Endothelial cell of umbilical vein (primary cell): Measurements from ENCODE around the gene C12orf57. TPM values are rescaled to one million over a fixed set of nuclear protein-coding genes. Genes with fewer than 3 reads are reported as not detected.

Experiments
- BruUV-seq: library from RNA; stranded (reverse); fragments of 400-500 nt; replicated peaks from 2 replicates; lab custom pipeline; 2021; lab: Mats Ljungman, UMichigan
- CTCF ChIA-PET: fragments of 300-600, 350-600 bp; sonication (Branson Sonifier 250); formaldehyde crosslinking; loops from one replicate; lab custom pipeline; 2021; ENCODE audit warnings: antibody characterized with exemption, inconsistent platforms; lab: Charles Lee
- POLR2A ChIA-PET: fragments of 300-600, 350-600 bp; sonication (Branson Sonifier 250); formaldehyde crosslinking; loops from one replicate; lab custom pipeline; 2021; ENCODE audit warnings: antibody characterized with exemption, inconsistent platforms; lab: Charles Lee
- DNase-seq: peaks from one replicate; pipeline ENCODE4 v3.0.0-alpha.2; 2011; ENCODE audit warnings: low read depth, low spot score
- FAIRE-seq: peaks from 2 replicates; lab custom pipeline; 2011; peaks lifted over from hg19 to GRCh38; lab: Jason Lieb, UNC
- H2AFZ ChIP-seq: 2 replicates; pipeline ENCODE4 v1.6.0; 2012; ENCODE audit warnings: low read depth, low read length, control low read depth, inconsistent platforms
- H3K27ac ChIP-seq: 2 replicates; pipeline ENCODE4 v1.5.1; 2011; ENCODE audit warnings: low read depth, mild to moderate bottlenecking, control low read depth, low read length, moderate library complexity; ENCODE audit not compliant: insufficient read depth
- H3K27me3 ChIP-seq, 2 experiments: 2 replicates each; pipeline versions ENCODE4 v1.6.0 to v1.6.1; 2011; ENCODE audit warnings: low read length in 2 of 2, mixed read lengths in 1 of 2; ENCODE audit not compliant: control insufficient read depth in 2 of 2, insufficient read depth in 2 of 2
- H3K36me3 ChIP-seq, 2 experiments: 2 replicates in 1 of 2; 3 replicates in 1 of 2; pipeline ENCODE4 v1.5.1; 2011; ENCODE audit warnings: low read length in 2 of 2, mild to moderate bottlenecking in 1 of 2, moderate library complexity in 1 of 2; ENCODE audit not compliant: control insufficient read depth in 2 of 2, insufficient read depth in 2 of 2; ENCODE audit errors: extremely low read depth in 1 of 2
- H3K4me1 ChIP-seq: 3 replicates; pipeline ENCODE4 v1.5.1; 2011; ENCODE audit warnings: mild to moderate bottlenecking, low read length; ENCODE audit not compliant: control insufficient read depth, insufficient read depth; ENCODE audit errors: extremely low read depth
- H3K4me2 ChIP-seq: 2 replicates; pipeline ENCODE4 v1.6.1; 2011; ENCODE audit warnings: low read length, control low read depth, mixed read lengths; ENCODE audit not compliant: insufficient read depth
- H3K4me3 ChIP-seq, 3 experiments: fragments of 200-600 bp in 1 of 3; sonication (generic), shearing (Covaris generic) in 1 of 3; replicated peaks in 1 of 3; 2 replicates each; pipeline ENCODE4 v1.5.1; 2011 to 2016; ENCODE audit warnings: control low read depth in 3 of 3, low read length in 3 of 3, mild to moderate bottlenecking in 2 of 3, inconsistent platforms in 1 of 3, low read depth in 1 of 3, moderate library complexity in 1 of 3; ENCODE audit not compliant: insufficient read depth in 1 of 3
- H3K79me2 ChIP-seq: 2 replicates; pipeline ENCODE4 v1.6.0; 2012; ENCODE audit warnings: low read length, inconsistent platforms; ENCODE audit not compliant: control insufficient read depth, insufficient read depth
- H3K9ac ChIP-seq: replicated peaks from 2 replicates; pipeline ENCODE3; 2011; ENCODE audit warnings: low read length, control low read depth; ENCODE audit not compliant: insufficient read depth; ENCODE audit errors: extremely low read depth
- H3K9me1 ChIP-seq: replicated peaks from 3 replicates; pipeline ENCODE4 v1.6.0; 2011; ENCODE audit warnings: mild to moderate bottlenecking, low read length; ENCODE audit not compliant: control insufficient read depth, insufficient read depth; ENCODE audit errors: extremely low read depth
- H3K9me3 ChIP-seq: replicated peaks from 2 replicates; pipeline ENCODE4 v1.5.1; 2012; ENCODE audit warnings: low read length, inconsistent platforms; ENCODE audit not compliant: control insufficient read depth, insufficient read depth
- H4K20me1 ChIP-seq: replicated peaks from 2 replicates; pipeline ENCODE3; 2011; ENCODE audit warnings: mild to moderate bottlenecking, low read length; ENCODE audit not compliant: control insufficient read depth, insufficient read depth; ENCODE audit errors: extremely low read depth
- CTCF ChIP-seq, 2 donors: IDR thresholded peaks; 1 replicate in 1 of 2; 2 replicates in 1 of 2; pipeline ENCODE4 v1.5.1; 2011; ENCODE audit warnings: low read length in 2 of 2, mild to moderate bottlenecking in 2 of 2, moderate library complexity in 2 of 2, control low read depth in 1 of 2, inconsistent platforms in 1 of 2, low read depth in 1 of 2; ENCODE audit not compliant: insufficient read depth in 1 of 2; ENCODE audit errors: extremely low read depth in 1 of 2
- EZH2 ChIP-seq: IDR thresholded peaks from 2 replicates; pipeline ENCODE4 v1.6.1; 2012; ENCODE audit warnings: borderline replicate concordance, low read depth, mild to moderate bottlenecking, moderate library complexity, low read length, inconsistent platforms; ENCODE audit not compliant: severe bottlenecking
- FOS ChIP-seq: IDR thresholded peaks from 2 replicates; pipeline ENCODE4 v1.6.1; 2011; ENCODE audit warnings: mild to moderate bottlenecking, low read length, moderate library complexity, borderline replicate concordance; ENCODE audit not compliant: insufficient read depth
- GATA2 ChIP-seq: IDR thresholded peaks from 2 replicates; pipeline ENCODE4 v1.7.0; 2011; ENCODE audit warnings: low read depth, mild to moderate bottlenecking, moderate library complexity, mixed read lengths, low read length; ENCODE audit not compliant: insufficient read length, insufficient read depth
- JUN ChIP-seq: IDR thresholded peaks from 2 replicates; pipeline ENCODE4 v1.6.1; 2011; ENCODE audit warnings: borderline replicate concordance, low read depth; ENCODE audit not compliant: insufficient read length, insufficient read depth
- MYC ChIP-seq: IDR thresholded peaks from one replicate; pipeline ENCODE4 v1.6.1; 2011; ENCODE audit warnings: mild to moderate bottlenecking, low read depth, low read length
- POLR2A ChIP-seq: IDR thresholded peaks from 2 replicates; pipeline ENCODE4 v1.6.1; 2012; ENCODE audit warnings: low read depth, mild to moderate bottlenecking, control low read depth, low read length
- POLR2AphosphoS5 ChIP-seq: IDR thresholded peaks from 2 replicates; pipeline ENCODE4 v1.6.1; 2012; ENCODE audit warnings: low read depth, mild to moderate bottlenecking, control low read depth, low read length, moderate library complexity; ENCODE audit not compliant: insufficient read depth
- dilution Hi-C: fragments of 300-500 bp; cut with MboI; formaldehyde crosslinking; loops from one replicate; pipeline ENCODE4 v1.15.0; 2019; ENCODE audit warnings: low sequenced_read_pairs; ENCODE audit not compliant: extremely low pct_ligation_motif_present
- intact Hi-C: fragments of 100-400 bp; cut with micrococcal nuclease; formaldehyde crosslinking; loops from one replicate; pipeline ENCODE4 v1.10.0; 2022
- polyA plus RNA-seq, 4 experiments: library from polyadenylated mRNA; depleted of rRNA in 3 of 4; stranded (reverse) in 3 of 4; unstranded in 1 of 4; fragments of >200 nt; gene quantifications; 2 replicates each; pipeline versions ENCODE4 v1.2.1 to v1.2.3, GENCODE V29; 2011 to 2012; ENCODE audit warnings: missing spikeins in 1 of 4
- total RNA-seq: library from RNA; stranded (reverse); gene quantifications from 2 replicates; pipeline ENCODE4 v1.2.3, GENCODE V29; 2021
- TF ChIP-seq, protein P1 (sequence below): IDR thresholded peaks from 2 replicates; pipeline ENCODE4 v1.6.1; 2011; ENCODE audit not compliant: insufficient read depth, insufficient read length

C12orf57 gene
- total and polyA plus RNA-seq, 2 donors (not counting 3 experiments of a cell fraction or from before 2014, with no cell fraction given), result 167 to 729 TPM

- H3K9me1 ChIP-seq, result no peaks in the 10 kb centered on the region
- H3K9me3 ChIP-seq, result no peaks in the 10 kb centered on the region
- no peaks in the 10 kb centered on the region for H3K27me3 ChIP-seq
- no TSS peak for BruUV-seq
- peak within 1 kb of the TSS; percentile 77 for H3K4me2 ChIP-seq
- peak within 1 kb of the TSS; percentile 82 for H3K9ac ChIP-seq
- no peaks in the 10 kb centered on the region for H3K79me2 ChIP-seq
- peak within 1 kb of the TSS; percentile 86 for H2AFZ ChIP-seq
- H4K20me1 ChIP-seq, result no peaks in the 10 kb centered on the region
- peaks cover 7% of the 10 kb centered on the region for H3K4me1 ChIP-seq
- peak within 1 kb of the TSS; percentile 13 to 70 (median 51) for H3K4me3 ChIP-seq
- H3K36me3 ChIP-seq, result no peaks in the 10 kb centered on the region
- dilution Hi-C loops (no loop called here), intact Hi-C loops (loop anchor here (1.0 kb wide), 1 partner anchor 13 kb away; no protein-coding TSS in a partner anchor)
- ChIA-PET CTCF (interaction anchor here (0.9 to 2.2 kb wide), 5 partner anchors 12 to 35 kb away, joined by 3 to 8 read pairs (median 5); partner anchors contain the start of gene SPSB2), POLR2A (interaction anchor here (1.4 kb wide), 1 partner anchor 37 kb away, joined by 3 read pairs; the partner anchor contains the start of gene TPI1)
- peak within 1 kb of the TSS; percentile 32 for H3K27ac ChIP-seq
- TF ChIP-seq FOS (no peak), JUN (peak; percentile 75), MYC (no peak), POLR2A (peak; percentile 64), CTCF (IDR thresholded peaks at IDR 0.05; ENCODE audit: extremely low read depth in 1 of 2, insufficient read depth in 1 of 2, low read depth in 1 of 2, low read length in 2 of 2) (no peak), EZH2 (no peak), GATA2 (no peak), POLR2AphosphoS5 (no peak)
- TF ChIP-seq, protein P1, sequence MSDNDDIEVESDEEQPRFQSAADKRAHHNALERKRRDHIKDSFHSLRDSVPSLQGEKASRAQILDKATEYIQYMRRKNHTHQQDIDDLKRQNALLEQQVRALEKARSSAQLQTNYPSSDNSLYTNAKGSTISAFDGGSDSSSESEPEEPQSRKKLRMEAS, result no peak
- FAIRE-seq (peak; percentile 99), DNase-seq (peak; percentile 95)
Measured at GRCh38 chr12:6904280-6905276, 39.2 kb upstream of the C12orf57 start, which contains the start of gene LRRC23. Gene LRRC23, plus strand, starts transcription at chr12:6904822. Its CDS starts 812 bp downstream, at chr12:6905634.
